Loucy (cell line): Measurements from ENCODE around the gene MIR17HG.

Experiments
- EZH2phosphoT487 ChIP-seq: fragments of 200-600 bp; IDR thresholded peaks from 2 replicates; pipeline ENCODE4 v1.6.1; 2018; ENCODE audit warnings: antibody characterized with exemption, mild to moderate bottlenecking, moderate library complexity, borderline replicate concordance
- TF ChIP-seq, protein P1 (sequence below): fragments of 200-600 bp; sonication (generic); conservative IDR thresholded peaks from 2 replicates; pipeline ENCODE4 v1.5.1; 2014; ENCODE audit warnings: mild to moderate bottlenecking, antibody characterized with exemption, low read length

DNA sequence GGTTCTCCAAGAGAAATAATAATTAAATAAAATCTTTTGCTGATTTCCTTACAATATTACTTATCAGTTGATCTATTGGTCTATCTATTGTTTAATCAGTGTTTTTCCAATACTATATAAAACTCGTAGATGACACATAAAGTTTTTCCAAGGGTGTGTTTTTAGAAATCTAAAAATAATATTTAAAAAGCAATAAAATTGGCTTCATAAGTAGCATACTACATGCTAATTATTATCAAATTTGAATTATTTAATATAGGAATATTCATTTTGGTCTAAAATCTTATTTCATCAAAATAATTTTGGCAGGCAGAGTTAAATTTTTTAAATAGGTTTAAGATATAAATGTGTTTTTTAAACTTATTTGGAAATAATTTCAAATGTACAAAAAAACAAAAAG lies 49.4 kb upstream of the MIR17HG start:
- TF ChIP-seq, protein P1, sequence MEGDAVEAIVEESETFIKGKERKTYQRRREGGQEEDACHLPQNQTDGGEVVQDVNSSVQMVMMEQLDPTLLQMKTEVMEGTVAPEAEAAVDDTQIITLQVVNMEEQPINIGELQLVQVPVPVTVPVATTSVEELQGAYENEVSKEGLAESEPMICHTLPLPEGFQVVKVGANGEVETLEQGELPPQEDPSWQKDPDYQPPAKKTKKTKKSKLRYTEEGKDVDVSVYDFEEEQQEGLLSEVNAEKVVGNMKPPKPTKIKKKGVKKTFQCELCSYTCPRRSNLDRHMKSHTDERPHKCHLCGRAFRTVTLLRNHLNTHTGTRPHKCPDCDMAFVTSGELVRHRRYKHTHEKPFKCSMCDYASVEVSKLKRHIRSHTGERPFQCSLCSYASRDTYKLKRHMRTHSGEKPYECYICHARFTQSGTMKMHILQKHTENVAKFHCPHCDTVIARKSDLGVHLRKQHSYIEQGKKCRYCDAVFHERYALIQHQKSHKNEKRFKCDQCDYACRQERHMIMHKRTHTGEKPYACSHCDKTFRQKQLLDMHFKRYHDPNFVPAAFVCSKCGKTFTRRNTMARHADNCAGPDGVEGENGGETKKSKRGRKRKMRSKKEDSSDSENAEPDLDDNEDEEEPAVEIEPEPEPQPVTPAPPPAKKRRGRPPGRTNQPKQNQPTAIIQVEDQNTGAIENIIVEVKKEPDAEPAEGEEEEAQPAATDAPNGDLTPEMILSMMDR, result no peak
- TF ChIP-seq EZH2phosphoT487, result no peak
